Dendritic cell treated with granulocyte-macrophage colony-stimulating factor and Interleukin-4, amounts not matched to agents 40 ng/mL and 50 ng/mL, for 4 days (primary cell): ENCODE results near the gene DUSP16.
"Not testable (repeated sequence)": the region's sequence is repeated elsewhere in the genome, so short reads cannot be mapped to it uniquely, and the experiment has no call there.

Source experiments
- H3K27ac Mint-ChIP-seq: one replicate; pipeline ENCODE4 v1.8.0; 2022; ENCODE audit warnings: mild to moderate bottlenecking, mixed read lengths
- H3K27me3 Mint-ChIP-seq: one replicate; pipeline ENCODE4 v1.8.0; 2022; ENCODE audit warnings: mild to moderate bottlenecking, mixed read lengths
- H3K36me3 Mint-ChIP-seq: one replicate; pipeline ENCODE4 v1.8.0; 2022; ENCODE audit warnings: low read depth, mixed read lengths
- H3K4me1 Mint-ChIP-seq: one replicate; pipeline ENCODE4 v1.8.0; 2022; ENCODE audit warnings: low read depth, mixed read lengths
- H3K4me3 Mint-ChIP-seq: one replicate; pipeline ENCODE4 v1.8.0; 2022; ENCODE audit warnings: mild to moderate bottlenecking, moderate library complexity, mixed read lengths
- H3K9me3 Mint-ChIP-seq: one replicate; pipeline ENCODE4 v1.8.0; 2022; ENCODE audit warnings: mixed read lengths
- intact Hi-C: fragments of 100-400 bp; cut with micrococcal nuclease; formaldehyde crosslinking; loops from one replicate; pipeline ENCODE4 v1.15.0; 2022

DUSP16 gene

DNA sequence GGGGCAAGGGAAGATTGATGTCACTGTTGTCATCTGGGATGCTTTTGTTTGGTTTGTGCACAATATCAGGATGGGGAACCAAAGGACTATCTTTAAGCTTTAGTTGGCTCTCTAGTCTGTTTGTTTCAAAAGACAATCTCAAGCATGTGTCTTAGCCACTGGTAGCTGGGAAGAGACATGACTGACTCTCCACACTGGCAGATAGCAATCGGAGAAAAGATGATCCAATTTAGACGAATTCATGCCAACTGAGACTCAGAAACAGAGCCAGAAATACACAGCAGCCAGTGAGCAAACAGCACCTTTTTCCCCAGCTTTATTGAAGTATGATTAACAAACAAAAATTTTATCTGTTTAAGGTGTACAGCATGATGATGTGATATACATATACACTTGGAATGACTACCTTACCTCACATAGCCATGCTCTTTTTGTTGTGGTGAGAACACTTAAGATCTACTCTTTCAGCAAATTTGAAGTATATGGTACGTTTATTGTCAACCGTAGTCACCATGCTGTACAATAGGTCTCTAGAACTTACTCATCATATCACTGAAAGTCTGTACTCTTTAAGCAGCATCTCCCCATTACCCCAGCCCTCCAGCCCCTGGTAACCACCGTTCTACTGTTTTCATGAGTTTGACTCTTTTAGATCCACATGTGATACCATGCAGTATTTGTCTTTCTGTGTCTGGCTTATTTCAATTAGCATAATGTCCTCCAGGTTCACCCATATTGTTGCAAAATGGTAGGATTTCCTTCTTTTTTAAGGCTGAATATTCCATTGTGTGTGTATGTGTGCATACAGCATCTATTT lies 50.6 kb downstream of the DUSP16 start:
- intact Hi-C loops: no loop called here
- Mint-ChIP-seq H3K27ac (no peak overlapping the region), H3K9me3 (no peaks in the 10 kb centered on the region), H3K27me3 (no peaks in the 10 kb centered on the region), H3K36me3 (peaks cover 10% of the 10 kb centered on the region), H3K4me1 (peaks cover 4% of the 10 kb centered on the region), H3K4me3 (no peak overlapping the region)

DNA sequence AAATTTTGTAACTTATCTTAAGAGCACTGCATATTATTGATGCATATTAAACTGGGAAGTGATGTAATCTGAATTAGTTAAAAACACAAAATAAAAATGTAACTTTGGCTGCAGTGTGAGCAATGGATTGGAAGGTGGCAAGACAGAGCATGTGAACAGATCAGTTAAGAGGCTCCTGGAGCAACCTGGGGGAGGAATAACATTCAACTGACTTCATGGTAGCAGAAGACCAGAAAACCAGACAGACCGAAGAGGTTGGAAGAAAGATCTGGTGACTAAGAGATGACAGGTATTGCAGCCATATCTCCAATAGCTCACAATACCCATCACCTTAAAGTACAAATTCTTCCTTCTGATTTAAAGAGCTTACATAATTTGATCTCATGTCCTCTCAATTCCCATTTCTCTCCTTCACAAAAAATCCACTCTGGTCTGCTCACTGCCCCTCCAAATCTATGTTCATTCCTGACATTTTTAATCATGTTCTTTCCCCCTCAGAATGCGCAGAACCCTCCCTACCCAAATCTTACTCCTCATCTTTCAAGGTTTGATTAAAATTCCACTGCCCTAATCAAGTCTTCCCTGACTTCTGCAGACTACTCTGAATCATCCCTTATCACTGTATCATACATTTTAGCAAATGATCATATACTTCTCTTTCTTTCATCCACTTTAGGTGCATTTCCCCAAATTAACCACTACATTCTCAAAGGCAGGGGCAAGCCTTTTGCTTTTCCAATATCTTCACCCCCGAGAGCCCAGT lies 51.5 kb downstream of the DUSP16 start:
- no peaks in the 10 kb centered on the region for H3K27me3 Mint-ChIP-seq
- intact Hi-C loops: no loop called here
- peaks cover 6% of the 10 kb centered on the region for H3K36me3 Mint-ChIP-seq
- H3K4me3 Mint-ChIP-seq: no peak overlapping the region
- H3K4me1 Mint-ChIP-seq: no peaks in the 10 kb centered on the region
- H3K9me3 Mint-ChIP-seq: no peaks in the 10 kb centered on the region
- no peak overlapping the region for H3K27ac Mint-ChIP-seq

DNA sequence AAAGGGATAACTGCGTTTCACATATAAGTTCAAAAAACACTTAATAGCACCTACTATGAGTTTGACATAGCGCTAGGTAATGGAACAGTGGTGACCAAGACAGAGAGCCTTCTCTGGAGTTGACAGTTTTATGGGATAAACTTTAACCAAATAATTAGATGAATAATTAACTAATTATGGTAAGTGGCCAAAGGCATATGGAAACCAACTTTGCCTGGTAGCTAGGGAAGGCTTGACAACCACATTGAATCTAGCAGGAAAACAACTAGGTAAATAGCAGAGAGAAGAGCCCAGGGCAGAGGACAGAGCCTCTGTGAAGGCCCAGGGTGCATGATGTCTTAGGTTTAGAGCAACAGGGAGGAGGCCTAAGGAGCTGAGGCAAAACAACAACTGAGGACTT lies 52.1 kb downstream of the DUSP16 start:
- H3K9me3 Mint-ChIP-seq: no peaks in the 10 kb centered on the region
- H3K27ac Mint-ChIP-seq: no peak overlapping the region
- H3K36me3 Mint-ChIP-seq: peaks cover 6% of the 10 kb centered on the region
- no peak overlapping the region for H3K4me3 Mint-ChIP-seq
- H3K4me1 Mint-ChIP-seq: no peaks in the 10 kb centered on the region
- intact Hi-C loops: no loop called here
- H3K27me3 Mint-ChIP-seq: no peaks in the 10 kb centered on the region

GRCh38 chr12:12510141-12510540 lies 52.5 kb downstream of the DUSP16 start:
- Mint-ChIP-seq H3K27me3 (no peaks in the 10 kb centered on the region), H3K36me3 (peaks cover 6% of the 10 kb centered on the region), H3K4me3 (no peak overlapping the region), H3K4me1 (no peaks in the 10 kb centered on the region), H3K9me3 (no peaks in the 10 kb centered on the region), H3K27ac (no peak overlapping the region)
- intact Hi-C loops: no loop called here

DNA sequence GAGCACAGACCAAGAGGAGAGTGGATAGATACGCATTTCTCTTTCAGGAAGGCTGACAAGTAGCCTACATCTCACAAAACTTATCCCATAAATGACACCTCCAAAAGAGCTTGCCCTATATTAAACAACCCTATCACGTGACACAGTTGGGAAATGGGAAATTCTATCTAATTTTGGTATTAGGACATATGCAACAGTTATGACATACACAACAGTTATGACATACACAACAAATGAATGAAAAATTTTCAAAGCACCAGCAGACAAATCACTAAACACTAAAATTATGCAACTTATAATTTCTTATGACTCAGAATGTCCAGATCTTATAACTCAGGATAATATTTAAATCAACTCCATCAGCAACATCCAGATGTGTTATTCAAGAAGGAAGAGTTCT lies 54.1 kb downstream of the DUSP16 start:
- no peak overlapping the region for H3K27ac Mint-ChIP-seq
- H3K4me3 Mint-ChIP-seq: no peak overlapping the region
- H3K36me3 Mint-ChIP-seq: no peaks in the 10 kb centered on the region
- no peaks in the 10 kb centered on the region for H3K4me1 Mint-ChIP-seq
- no peaks in the 10 kb centered on the region for H3K27me3 Mint-ChIP-seq
- no peaks in the 10 kb centered on the region for H3K9me3 Mint-ChIP-seq
- intact Hi-C loops: no loop called here

GRCh38 chr12:12507121-12507520 lies 55.5 kb downstream of the DUSP16 start:
- no peaks in the 10 kb centered on the region for H3K9me3 Mint-ChIP-seq
- no peak overlapping the region for H3K27ac Mint-ChIP-seq
- intact Hi-C loops: no loop called here
- H3K36me3 Mint-ChIP-seq: no peaks in the 10 kb centered on the region
- no peaks in the 10 kb centered on the region for H3K27me3 Mint-ChIP-seq
- H3K4me3 Mint-ChIP-seq: no peak overlapping the region
- H3K4me1 Mint-ChIP-seq: no peaks in the 10 kb centered on the region

DNA sequence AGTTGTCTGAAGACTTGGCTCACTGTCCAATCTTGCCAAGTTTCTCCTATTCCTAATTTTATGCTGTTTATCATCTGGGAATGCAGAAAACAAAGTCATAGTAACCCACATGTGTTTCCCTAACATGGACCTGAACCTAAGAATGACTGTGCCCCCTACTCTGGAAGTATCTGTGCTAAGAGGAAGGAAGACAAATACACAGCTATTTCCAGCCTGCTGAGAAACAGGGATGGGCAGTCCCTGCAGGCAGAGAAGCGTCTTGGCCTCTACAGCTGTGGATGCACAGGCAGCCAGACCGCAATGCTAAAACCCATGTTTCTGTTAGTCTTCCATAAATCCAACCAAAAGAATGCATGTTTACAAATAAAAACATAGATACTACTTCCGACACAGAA lies 56.2 kb downstream of the DUSP16 start:
- H3K27me3 Mint-ChIP-seq: no peaks in the 10 kb centered on the region
- intact Hi-C loops: no loop called here
- H3K27ac Mint-ChIP-seq: no peak overlapping the region
- no peaks in the 10 kb centered on the region for H3K9me3 Mint-ChIP-seq
- H3K36me3 Mint-ChIP-seq: no peaks in the 10 kb centered on the region
- H3K4me1 Mint-ChIP-seq: no peaks in the 10 kb centered on the region
- H3K4me3 Mint-ChIP-seq: no peak overlapping the region

DNA sequence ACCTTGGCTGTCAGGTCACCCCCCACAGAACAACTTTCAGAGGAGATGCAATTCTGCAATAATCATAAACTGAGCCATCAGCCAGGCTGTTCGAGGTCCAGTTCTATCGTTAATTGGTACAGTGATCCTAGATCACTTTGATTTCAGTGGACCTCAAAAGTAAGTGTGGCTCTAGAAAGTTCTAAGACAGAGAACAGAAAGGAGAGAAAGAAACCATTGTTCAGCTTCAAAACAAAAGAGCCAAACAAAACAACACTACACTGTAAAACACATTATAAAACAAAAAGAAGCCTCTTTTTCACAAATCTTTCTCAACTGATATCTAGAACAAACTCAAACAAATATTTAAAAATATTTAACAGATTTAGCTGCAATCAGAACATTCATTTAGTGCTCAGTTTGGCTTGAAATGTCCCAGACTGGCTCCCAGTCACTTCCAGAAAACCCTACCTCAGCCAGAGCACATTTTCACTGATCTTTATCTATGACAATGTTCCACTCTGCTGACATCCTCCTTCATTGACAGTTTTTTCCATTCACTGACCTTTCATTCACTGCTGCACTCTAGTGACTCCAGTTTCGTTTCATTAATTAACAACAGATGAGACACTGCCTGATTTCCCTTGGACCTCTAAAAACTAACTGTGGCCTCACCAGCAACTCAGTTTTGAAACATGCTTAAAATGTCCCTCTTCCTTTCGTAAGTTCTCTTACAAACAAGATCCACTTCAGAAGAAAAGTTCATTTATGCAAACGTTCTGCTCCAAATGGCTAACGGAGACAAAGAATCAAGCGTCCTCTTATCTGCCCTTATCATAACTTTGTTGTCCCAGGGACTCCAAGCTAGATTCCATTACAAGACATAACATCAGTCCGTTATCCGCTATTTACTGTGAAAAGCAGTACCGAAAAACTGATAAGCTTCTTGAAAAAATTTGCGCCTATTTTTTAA lies 56.8 kb downstream of the DUSP16 start:
- Mint-ChIP-seq H3K4me1 (peaks cover 6% of the 10 kb centered on the region), H3K9me3 (no peaks in the 10 kb centered on the region), H3K27me3 (no peaks in the 10 kb centered on the region), H3K27ac (no peak overlapping the region), H3K36me3 (no peaks in the 10 kb centered on the region), H3K4me3 (no peak overlapping the region)
- intact Hi-C loops: no loop called here

- peaks cover 7% of the 10 kb centered on the region for H3K4me1 Mint-ChIP-seq
- H3K4me3 Mint-ChIP-seq: no peak overlapping the region
- H3K36me3 Mint-ChIP-seq: no peaks in the 10 kb centered on the region
Observed at GRCh38 chr12:12503384-12504078, 59.1 kb downstream of the DUSP16 start.

GRCh38 chr12:12502815-12503151 lies 59.9 kb downstream of the DUSP16 start:
- H3K9me3 Mint-ChIP-seq: no peaks in the 10 kb centered on the region
- H3K4me3 Mint-ChIP-seq: no peak overlapping the region
- intact Hi-C loops: no loop called here
- H3K27ac Mint-ChIP-seq: no peak overlapping the region
- H3K36me3 Mint-ChIP-seq: no peaks in the 10 kb centered on the region
- H3K27me3 Mint-ChIP-seq: no peaks in the 10 kb centered on the region
- peaks cover 7% of the 10 kb centered on the region for H3K4me1 Mint-ChIP-seq

More at GRCh38 chr12:12503384-12504078, 59.1 kb downstream of the DUSP16 start:
- Mint-ChIP-seq H3K9me3 (no peaks in the 10 kb centered on the region), H3K27ac (no peak overlapping the region), H3K27me3 (no peaks in the 10 kb centered on the region)
- intact Hi-C loops: no loop called here

GRCh38 chr12:12502130-12502814 lies 60.4 kb downstream of the DUSP16 start:
- H3K9me3 Mint-ChIP-seq, H3K27ac Mint-ChIP-seq, H3K4me3 Mint-ChIP-seq, H3K4me1 Mint-ChIP-seq, H3K27me3 Mint-ChIP-seq, intact Hi-C loops, H3K36me3 Mint-ChIP-seq: not testable (repeated sequence)

DNA sequence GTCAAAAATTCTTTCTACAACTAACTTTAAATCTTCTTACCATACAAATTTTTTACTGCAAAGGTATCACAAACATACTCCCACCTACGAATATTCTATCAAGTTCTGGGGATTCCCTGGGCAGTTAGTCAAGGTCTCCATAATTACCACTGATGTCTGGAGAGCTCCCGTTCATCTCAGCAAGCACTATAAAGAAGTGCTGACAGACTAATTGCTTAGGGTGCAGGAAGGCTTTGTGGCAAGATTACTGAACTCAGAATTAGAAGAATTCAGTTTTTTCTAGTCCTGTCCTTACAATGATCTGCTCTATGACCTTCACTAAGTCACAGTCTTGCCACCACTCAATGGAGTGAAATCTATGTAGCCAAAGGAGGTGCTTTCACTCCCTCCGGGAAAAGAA lies 61.5 kb downstream of the DUSP16 start:
- Mint-ChIP-seq H3K4me3 (no peak overlapping the region), H3K27ac (no peak overlapping the region), H3K9me3 (no peaks in the 10 kb centered on the region), H3K4me1 (peaks cover 7% of the 10 kb centered on the region), H3K36me3 (no peaks in the 10 kb centered on the region), H3K27me3 (no peaks in the 10 kb centered on the region)
- intact Hi-C loops: no loop called here

DNA sequence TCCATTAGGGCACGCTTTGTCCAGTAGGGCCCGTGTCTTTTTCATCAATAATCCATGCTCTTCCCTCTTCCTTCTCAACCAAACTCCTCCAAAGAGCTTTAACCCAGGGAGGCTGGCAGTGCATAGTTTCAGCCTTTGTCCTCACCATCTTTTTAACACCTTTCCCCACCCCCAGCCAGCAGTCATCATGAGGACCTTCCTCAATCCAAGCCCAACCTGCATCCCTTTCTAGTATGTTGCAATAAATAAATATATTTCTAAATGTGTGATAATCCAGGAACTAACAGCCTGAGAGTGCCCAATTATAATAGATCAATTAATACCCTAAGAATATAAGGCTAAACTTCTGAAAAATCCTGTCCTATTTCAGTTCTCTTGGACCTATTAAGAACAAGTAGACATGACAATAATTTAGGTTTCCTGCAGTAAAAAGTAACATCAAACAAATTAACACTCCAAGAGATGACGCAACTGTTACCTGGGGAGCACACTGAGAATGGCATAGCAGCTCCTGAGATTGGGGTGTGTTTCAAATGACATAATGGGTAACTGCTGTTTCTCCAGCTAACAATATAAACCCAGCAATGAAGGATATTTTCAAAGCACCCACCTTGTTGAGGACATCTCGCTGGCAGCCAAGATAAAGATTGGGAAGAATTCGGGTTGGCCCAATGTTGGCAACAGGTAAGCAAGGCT lies 62.6 kb downstream of the DUSP16 start:
- H3K9me3 Mint-ChIP-seq: no peaks in the 10 kb centered on the region
- no peak overlapping the region for H3K4me3 Mint-ChIP-seq
- peaks cover 7% of the 10 kb centered on the region for H3K4me1 Mint-ChIP-seq
- no peaks in the 10 kb centered on the region for H3K27me3 Mint-ChIP-seq
- H3K27ac Mint-ChIP-seq: no peak overlapping the region
- H3K36me3 Mint-ChIP-seq: no peaks in the 10 kb centered on the region
- intact Hi-C loops: no loop called here
